GM18507 (cell line): ENCODE data around the gene NAT14.

ENCODE experiments used
- DNase-seq: peaks from one replicate; pipeline ENCODE4 v3.0.0; 2011; ENCODE audit warnings: low read depth; ENCODE audit not compliant: insufficient read length; ENCODE audit errors: extremely low spot score
- FAIRE-seq: peaks from 2 replicates; lab custom pipeline; 2011; peaks lifted over from hg19 to GRCh38; lab: Jason Lieb, UNC

NAT14 gene

DNA sequence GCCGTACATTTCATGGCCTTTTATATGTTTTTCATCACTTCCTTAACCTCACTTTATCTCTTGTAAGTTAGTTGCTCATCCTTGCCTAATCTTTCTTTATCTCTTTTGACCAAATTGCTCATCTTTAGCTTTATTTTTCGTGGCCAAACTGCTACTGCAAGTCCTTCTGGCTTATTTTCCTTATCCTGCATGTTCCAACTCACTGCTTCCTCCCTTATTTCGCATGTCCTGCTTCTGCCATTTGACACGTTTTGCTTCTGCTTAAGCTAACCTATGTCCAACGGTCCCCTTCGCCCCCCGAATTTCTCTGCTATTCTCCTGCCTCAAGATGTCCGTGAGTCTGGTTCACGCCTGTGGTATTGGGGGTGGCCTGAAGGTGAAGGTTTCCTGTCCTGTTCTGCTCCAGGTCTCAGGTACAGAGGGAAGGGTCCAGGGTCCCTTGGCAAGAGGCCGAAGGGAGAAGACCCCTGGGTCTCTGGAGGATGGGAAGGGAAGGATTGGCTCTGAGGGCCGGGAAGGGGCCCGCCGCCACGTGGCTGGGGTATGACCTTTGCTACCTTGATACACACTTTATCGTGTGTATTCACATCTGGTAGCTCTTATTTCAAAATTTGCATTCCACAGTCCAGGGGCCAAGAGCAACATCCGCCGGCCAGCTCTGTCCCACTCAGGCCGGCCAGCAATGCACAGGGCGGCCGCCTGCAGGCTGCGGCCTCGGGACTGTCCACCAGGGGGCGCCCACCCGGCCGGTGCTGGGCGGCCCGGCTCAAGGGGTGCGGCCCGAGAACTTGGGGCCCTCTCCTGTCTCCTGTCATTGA, 17.5 kb upstream of the NAT14 start:
- FAIRE-seq, result peak; percentile 64
- peak; percentile 54 for DNase-seq

DNA sequence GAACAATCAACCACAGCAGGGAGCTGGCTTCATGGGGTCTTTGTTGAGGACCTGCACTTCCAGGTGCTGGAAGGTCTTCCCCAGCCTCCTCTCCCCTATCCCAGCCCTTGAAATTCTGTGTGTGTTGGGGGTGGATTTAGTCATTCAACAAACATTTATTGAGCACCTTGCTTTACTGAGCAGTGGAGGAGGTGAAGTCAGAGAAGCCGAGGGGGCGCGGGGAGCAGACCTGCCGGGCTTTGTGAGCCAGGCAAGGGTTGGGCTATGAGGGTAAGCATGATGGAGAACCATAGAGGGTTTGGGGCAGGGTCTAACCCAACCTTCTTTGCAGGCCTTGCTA, 17.0 kb upstream of the NAT14 start:
- FAIRE-seq (no peak), DNase-seq (no peak)

DNA sequence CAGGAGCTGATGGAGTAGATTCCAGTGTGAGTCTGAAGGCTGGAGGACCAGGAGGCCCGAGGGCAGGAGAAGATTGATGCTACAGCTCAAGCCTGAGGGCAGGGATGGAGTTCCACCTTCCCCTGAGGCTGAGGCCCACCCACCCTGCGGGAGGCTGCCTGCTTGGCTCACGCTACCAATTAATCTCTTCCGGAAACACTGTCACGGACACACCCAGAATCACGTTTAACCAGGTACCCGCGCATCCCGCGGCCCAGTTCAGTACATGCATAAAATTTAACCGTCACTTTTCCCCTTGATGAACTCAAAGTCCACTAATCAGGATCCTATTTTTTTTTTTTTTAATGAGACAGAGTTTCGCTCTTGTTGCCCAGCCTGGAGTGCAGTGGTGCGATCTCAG, 13.7 kb upstream of the NAT14 start:
- DNase-seq, result no peak
- FAIRE-seq, result no peak

DNA sequence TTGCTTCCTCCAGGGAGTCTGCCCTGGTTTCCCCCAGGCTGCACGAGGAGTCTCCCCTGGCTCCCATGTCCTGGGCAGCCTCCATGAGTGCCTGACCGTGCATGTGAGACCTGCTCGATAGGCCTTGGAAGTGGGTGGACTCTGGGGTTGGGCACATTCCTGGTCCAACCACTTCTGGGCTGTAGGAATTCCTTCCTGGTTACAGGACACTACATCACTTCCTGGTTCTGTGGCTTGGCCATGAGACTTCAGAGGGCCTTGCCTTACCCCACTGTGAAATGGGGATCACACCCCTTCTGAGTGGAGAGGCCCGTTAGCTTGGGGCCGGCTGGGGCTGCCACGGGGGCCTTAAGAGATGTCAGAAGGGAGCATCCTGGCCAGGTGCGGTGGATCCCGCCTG, 12.5 kb upstream of the NAT14 start:
- DNase-seq (no peak), FAIRE-seq (no peak)

DNA sequence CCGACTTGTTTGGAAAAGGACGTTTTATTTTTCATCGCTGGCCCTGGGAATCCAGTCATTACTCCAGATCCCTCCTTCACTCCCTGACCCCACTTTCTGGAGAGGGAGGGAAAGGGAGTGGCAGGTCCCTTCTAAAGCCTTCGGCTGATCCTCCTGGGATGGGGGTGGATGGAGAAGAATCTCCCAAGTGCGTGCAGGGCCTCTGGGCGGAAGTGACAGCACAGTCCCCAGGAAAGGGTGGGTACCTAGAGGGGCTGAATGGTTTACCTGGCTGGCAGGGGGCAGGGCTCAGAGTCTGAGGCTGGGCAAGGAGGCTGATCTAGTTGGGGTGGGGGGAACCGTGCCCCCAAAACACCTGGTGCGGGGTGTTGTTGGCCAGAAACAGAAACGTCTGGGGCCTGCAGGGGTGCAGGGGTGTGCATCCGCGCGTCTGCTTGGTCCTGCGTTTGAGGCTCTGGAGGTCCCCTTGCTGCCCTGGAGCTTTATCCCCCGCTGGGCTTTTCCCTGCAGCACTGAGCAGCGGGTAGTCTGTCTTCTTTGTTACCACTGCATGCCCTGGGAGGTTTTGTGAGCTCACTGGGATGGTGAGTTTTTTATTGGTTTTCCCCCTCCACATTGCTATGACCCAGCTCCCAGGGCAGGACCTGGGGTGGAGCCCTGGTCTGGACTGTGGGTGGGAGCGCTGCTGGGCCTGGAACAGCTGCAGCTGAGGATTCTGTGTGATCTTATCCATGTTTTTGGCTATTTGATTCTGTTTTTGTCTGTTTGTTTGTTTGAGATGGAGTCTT, 11.6 kb upstream of the NAT14 start:
- FAIRE-seq (no peak), DNase-seq (no peak)

DNA sequence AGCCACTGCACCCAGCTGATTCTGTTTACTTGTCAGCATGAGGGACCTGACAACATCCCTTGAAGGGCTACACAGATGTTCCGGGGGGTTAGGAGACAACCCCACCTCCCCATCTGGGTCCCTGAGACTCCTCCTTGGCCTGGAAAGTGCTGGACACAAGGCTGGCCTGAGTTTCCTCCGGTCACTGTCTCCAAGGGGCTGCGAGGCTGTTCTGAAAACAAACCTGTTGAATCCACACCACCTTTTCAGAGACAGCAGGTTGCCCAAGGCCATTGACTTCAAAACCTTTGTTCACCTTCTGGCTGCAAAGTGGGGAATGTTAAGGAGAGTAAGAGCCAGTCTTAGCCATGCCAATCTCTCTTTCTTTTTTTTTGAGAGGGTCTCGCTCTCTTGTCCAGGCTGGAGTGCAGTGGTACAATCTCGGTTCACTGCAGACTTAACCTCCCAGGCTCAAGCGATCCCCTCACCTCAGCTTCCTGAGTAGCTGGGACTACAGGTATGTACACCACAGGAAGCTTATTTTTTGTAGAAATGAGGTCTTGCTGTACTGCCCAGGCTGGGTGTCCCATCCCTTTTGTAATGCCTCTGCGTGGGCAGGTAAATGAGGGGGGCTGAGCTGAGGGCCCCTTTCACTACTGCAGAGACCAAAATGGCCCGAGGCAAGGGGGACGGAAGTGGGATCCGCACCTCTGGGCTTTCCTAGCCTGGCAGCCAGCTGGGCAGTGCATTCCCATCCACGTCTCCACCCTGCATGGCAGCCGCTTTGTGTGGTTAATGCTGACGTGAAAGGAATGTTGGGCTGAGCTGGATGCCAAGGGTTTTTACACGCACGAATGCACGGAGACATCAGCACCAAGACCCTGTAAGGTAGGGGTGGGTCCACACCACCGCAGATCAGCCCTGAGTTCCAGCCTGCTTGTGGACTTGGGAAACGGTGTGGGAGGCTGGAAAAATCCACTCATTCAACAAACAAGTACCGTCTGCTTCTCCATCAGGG, 10.4 kb upstream of the NAT14 start:
- DNase-seq, result no peak
- no peak for FAIRE-seq

DNA sequence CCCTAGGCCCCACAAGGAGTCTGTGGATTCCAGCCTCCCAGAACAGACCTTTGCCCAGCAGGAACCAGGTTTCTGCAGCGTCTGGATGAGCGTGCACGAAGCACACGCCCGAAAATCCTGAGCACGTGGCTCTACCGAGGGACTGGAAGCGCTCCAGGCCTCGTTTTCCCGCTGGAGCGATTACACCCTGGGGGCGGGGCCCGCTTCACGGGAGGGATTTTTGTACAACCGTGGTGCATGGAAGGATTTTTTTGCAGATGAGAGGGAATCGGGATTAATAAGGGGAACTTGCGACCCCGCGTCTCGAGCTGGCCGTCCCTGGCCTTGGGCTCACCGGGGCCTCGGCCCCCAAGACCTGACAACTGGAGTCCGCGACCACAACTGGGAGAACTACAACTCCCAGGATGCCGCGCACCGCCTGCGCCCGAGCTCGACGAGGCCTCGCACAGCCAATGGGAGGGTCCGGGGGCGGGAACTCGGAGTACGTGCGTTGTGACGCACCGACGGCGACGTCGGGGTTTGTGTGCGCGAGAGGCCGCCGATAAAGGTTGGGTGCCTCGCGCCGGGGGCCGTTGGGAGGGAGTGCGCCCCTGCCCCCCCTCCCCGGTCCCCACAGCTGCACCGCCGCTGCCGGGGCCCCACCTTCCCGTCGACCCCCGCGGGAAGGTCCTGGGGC, 8.8 kb upstream of the NAT14 start, which contains the start of gene ZNF628:
Gene ZNF628, plus strand, starts transcription at position 518 of the 676 bp plus-strand sequence. CDS start 3,294 bp downstream, outside the sequence.
- DNase-seq (peak; percentile 98), FAIRE-seq (peak; percentile 92)

DNA sequence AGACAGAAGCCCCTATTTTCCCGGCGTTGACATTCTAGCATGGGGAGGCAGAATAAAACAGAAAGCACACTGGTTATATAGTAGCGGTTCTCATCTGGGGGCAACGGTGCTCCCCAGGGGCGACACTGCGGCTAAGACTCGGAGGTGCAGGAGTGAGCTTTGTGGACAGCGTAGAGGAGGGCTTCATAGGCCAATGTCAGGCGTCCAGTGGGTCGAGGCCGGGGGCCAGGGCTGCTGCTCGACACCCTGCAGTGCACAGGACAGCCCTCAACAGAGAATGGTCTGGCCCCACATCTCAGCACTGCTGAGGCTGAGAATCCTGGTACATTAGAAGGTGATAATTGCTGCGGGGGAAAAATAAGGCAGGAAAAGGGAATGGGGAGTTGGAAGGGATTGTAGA, 7.1 kb upstream of the NAT14 start:
- DNase-seq (no peak), FAIRE-seq (no peak)

DNA sequence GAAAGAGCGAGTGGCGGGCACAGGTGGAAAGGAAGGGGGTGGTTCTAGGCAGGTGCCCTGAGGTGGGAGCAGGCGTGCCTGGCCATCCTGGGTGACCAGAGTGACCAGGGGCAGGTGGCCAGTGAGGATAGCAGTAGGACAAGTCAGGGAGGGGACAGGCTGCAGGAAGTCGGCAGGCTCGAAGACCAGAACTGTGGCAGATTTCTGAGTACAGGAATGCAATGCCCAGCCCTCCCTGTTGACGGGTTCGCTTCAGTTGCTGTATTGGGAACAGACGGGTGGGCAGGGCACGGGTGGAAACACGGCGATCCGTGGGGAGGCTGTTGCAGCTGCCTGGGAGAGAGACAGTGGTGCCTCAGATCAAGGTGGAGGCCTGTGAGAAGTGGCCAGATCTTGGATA, 6.6 kb upstream of the NAT14 start:
- no peak for FAIRE-seq

DNA sequence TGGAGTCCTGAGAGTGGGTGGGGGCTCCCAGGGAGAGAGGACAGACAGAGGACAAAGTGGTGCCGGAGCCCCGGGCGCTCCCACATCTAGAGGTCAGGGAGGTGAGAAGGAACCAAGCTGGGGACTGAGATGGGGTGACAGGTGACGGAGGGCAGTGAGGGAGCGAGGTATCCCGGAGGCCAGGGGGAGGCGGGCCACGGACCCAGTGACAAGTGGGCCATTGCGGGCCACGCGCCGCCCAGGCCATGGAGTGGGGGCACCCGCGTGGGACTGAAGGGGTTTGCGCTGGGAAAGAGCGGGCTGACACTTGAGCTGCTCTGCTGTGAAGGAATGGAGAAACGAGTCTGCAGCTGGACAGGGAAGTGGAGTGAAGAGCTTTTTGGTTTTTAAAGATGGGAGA, 5.9 kb upstream of the NAT14 start:
- DNase-seq (no peak), FAIRE-seq (no peak)

More for the DNA sequence above, 6.6 kb upstream of the NAT14 start:
- no peak for DNase-seq

DNA sequence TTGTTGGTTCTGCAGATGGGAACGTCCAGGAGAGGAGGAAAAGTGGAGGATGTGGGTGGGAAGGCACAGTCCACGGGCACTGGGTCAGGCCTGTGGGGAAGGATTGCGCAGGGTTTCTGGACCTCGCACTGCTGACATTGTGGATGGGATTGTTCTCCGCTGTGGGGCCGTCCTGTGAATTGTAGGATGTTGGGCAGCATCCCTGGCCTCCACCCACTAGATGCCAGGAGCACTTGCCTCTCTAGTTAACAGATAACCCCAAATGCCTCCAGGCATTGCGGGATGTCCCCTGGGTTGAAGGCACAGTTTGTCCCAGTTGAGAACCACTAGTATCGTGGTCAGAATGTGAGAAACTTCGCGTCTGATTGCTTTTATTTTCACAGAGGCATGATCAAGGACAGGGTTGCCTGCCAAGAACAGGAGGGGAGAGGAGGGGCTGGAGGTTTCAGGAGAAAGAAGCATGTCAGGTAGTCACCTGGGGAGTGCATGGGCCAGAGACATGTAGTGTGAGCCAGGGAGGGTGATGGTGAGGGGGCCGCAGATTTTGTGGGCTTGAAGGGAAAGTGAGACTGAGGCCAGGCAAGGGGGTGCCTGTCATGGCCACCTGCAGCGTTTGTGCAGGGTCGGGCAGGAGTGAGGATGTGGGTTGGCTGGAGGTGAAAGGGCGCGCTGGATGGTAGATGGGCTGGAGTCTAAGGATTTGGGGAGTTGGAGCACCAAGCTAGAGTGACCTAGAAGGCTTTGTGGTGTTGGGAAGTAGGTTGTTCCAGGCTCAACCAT, 5.3 kb upstream of the NAT14 start:
- FAIRE-seq (no peak), DNase-seq (no peak)

DNA sequence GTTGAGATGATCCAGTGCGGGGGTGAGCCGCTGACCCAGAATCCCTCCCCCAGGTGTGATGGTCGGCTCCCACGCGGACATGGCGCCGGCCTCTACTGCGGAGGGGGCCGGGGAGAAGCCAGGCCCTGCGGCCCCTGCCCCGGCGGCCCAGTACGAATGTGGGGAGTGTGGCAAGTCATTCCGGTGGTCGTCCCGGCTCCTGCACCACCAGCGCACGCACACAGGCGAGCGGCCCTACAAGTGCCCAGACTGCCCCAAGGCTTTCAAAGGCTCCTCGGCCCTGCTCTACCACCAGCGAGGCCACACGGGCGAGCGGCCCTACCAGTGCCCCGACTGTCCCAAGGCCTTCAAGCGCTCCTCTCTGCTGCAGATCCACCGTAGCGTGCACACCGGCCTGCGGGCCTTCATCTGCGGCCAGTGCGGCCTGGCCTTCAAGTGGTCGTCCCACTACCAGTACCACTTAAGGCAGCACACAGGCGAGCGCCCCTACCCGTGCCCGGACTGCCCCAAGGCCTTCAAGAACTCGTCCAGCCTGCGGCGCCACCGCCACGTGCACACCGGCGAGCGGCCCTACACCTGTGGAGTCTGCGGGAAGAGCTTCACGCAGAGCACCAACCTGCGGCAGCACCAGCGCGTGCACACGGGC, 3.7 kb upstream of the NAT14 start:
- DNase-seq (no peak), FAIRE-seq (no peak)

DNA sequence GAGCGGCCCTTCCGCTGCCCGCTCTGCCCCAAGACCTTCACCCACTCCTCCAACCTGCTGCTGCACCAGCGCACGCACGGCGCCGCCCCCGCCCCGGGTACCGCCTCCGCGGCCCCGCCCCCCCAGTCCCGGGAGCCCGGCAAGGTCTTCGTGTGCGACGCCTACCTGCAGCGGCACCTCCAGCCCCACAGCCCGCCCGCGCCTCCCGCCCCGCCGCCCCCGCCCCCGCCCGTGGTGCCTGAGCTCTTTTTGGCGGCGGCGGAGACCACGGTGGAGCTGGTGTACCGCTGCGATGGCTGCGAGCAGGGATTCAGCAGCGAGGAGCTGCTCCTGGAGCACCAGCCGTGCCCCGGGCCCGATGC, 3.2 kb upstream of the NAT14 start:
- FAIRE-seq, result no peak
- DNase-seq, result no peak

DNA sequence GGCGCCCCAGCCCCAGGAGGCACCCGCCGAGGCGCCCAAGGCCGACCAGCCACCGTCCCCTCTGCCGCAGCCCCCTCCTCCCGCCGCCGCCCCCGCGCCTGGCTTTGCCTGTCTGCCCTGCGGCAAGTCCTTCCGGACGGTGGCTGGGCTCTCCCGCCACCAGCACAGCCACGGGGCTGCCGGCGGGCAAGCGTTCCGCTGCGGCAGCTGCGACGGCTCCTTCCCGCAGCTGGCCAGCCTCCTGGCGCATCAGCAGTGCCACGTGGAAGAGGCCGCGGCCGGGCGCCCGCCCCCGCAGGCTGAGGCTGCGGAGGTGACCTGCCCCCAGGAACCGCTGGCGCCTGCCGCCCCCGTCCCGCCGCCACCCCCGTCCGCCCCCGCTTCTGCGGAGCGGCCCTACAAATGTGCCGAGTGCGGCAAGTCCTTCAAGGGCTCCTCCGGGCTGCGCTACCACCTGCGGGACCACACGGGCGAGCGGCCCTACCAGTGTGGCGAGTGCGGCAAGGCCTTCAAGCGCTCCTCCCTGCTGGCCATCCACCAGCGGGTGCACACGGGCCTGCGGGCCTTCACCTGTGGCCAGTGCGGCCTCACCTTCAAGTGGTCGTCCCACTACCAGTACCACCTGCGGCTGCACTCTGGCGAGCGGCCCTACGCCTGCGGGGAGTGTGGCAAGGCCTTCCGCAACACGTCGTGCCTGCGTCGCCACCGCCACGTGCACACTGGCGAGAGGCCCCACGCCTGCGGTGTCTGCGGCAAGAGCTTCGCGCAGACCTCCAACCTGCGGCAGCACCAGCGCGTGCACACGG, 2.6 kb upstream of the NAT14 start:
- DNase-seq (no peak), FAIRE-seq (no peak)

DNA sequence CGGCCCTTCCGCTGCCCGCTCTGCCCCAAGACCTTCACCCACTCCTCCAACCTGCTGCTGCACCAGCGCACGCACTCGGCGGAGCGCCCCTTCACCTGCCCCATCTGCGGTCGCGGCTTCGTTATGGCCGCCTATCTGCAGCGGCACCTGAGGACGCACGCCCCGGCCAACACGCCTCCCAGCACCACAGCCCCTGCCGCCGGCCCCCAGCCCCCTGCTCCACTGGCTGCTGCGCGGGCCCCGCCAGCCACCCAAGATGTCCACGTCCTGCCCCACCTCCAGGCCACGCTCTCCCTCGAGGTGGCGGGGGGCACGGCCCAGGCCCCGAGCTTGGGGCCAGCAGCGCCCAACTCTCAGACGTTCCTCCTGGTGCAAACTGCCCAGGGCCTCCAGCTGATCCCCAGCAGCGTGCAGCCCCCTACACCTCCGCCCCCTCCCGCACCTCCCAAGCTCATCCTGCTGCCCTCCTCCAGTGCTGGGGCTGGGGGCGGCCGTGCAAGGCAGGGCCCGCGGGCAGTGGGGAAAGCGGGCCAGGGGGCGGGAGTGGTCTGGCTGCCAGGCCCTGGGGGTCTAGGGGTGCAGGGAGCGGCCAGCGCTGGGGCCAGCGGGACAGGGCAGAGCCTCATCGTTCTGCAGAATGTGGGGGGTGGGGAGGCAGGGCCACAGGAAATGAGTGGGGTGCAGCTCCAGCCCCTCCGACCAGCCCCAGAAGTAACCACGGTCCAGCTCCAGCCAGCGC, 1.9 kb upstream of the NAT14 start:
- no peak for FAIRE-seq

DNA sequence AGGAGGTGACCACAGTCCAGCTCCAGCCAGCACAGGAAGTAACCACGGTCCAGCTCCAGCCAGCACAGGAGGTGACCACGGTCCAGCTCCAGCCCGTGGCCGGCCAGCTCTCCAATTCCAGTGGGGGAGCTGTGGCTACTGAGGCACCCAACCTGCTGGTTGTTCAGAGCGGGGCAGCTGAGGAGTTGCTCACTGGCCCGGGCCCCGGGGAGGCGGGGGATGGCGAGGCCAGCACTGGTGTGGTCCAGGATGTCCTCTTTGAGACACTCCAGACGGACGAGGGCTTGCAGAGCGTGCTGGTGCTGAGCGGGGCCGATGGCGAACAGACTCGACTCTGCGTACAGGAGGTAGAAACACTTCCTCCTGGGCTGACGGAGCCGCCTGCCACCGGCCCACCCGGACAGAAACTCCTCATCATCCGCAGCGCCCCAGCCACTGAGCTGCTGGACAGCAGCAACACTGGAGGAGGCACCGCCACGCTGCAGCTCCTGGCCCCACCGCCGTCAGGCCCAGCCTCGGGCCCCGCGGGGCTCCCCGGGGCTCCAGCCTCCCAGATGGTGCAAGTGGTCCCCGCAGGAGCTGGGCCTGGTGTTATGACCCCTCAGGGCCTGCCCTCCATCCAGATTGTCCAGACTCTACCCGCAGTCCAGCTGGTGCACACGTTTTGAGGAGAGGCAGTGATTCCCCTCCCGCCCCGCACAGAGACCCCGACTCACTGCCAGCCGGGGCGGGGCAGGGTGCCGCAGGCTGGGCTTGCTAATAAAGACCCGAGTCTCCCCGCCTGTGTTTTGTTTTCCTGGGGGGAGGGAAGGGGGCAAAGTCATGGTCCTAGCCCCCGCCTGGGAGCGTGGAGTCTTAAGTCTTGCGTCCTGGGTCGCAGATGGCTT, 1.0 kb upstream of the NAT14 start:
- FAIRE-seq (no peak), DNase-seq (no peak)

More for the DNA sequence above, 1.9 kb upstream of the NAT14 start:
- DNase-seq, result no peak
